ENCODE results near the gene THSD4.

Gene THSD4

DNA sequence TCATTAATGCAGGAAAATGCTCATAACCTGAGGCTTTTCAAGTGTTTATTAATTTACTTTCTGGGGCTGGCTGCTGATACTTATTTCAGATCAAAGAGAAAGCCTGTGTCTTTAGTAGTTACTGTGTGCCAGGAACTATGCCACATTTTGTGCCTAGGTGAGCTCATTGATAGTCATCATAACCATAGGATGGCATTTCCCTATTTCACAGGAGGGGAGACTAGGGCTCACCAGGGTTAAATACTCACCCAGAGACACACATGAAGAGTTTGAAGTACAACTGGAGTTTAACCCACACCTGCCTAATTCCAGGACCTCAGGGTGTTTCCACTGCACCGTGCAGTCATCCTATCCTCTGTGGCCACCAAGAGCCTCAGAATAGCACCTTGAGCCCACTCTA lies 430.7 kb downstream of the THSD4 start:
- DNase-seq (ENCODE audit: low read depth): no peak

DNA sequence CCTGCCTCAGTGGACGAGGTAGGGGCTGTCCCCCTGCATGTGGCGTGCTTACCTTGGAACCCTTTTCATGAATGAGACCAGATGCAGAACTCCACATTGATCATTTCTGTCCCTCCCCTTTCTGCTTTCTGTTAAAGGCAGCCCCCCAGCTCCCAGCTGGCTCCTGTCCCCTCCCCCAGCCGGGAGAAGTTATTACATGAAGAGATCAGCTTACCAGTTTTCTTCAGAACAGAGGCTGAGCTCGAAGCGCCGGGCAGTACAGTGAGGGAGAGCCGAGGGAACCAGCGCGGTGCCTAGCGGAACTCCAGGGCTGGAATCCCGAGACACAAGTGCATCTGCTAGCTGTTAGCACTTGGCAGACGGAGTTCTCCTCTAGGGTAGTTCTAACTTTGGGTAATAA lies 431.7 kb downstream of the THSD4 start:
- DNase-seq (ENCODE audit: low read depth): no peak

DNA sequence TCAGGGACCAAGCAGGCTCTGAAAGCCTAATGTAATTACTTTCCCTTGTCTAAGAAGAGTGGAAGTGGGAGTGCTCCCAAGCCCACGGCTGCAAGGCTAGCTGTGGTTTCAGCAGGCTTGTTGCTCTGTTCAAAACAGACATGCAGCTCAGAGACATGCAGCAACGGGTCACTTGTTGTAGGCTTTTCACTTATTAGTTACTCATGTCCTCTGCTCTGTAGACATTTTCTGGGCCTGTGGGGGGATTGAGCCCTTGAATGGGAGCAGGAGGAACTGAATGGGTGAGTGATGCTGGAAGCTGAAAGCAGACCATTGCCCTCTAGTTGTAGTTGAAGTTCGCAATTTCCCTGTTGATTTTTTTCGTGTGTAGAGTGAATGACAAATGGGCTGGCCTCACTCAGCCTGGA lies 433.1 kb downstream of the THSD4 start:
- DNase-seq (ENCODE audit: low read depth): no peak

DNA sequence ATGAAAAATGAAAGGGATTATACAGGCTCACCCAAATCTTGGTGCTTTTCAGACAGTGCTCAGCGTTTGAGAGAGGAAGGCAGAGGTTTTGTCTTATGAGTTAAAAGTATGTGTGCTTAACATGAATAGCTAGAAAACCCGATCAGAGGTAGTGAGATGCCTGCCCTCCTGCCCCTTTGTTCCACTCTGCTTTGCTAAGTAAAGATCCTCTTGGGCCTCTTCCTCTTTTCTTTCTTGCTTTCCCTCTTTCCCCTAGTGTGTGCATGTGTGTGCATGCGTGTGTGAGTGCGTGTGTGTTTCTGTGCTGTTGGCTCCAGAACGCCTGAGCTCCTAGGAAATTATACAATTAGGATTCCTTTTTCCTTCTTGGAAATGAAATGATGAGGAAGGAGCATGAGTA lies 433.8 kb downstream of the THSD4 start:
- no peak for DNase-seq (ENCODE audit: low read depth)

- DNase-seq (ENCODE audit: low read depth): no peak
Observed at GRCh38 chr15:71549697-71550096, 434.4 kb downstream of the THSD4 start.

GRCh38 chr15:71551566-71551965 lies 436.3 kb downstream of the THSD4 start:
- no peak for DNase-seq (ENCODE audit: low read depth)

DNA sequence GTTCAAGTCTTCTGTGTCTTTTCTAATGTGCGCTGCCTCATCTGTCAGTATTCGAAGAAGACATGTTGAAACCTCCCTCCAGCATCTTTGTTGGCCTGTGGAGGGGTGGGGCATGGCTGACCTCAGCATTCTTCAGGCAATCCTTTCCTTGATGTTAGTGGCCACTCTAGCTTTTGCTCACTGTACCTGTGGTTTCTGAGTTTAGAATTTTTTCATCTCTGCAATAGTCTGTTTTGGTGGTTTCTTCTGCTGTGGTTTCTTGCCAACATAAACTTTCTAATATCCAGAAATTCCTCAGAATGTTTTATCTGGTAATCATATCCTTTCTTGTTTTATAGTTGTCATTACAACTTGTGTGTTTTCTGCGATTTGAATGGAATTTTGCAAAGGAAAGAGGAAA lies 443.8 kb downstream of the THSD4 start:
- peak; percentile 58 for DNase-seq (ENCODE audit: low read depth)

DNA sequence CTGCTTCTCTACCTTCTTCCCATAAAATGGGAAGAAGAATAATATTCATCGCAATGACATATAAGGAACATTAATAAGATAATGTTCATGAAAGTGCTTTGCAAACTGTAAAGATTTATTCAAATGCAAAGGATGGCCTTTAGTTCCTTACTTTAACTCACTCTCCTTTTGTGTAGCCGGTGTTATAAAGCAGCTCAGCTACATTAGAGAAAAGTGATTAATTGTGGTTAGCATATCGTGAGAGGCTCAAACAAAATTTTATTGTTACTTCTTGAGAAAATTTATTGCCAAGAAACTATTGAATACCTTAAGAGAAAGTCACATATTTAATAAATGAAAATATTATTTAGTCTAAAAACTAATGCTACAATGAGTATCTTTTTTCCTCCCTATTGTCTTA lies 444.3 kb downstream of the THSD4 start:
- no peak for DNase-seq (ENCODE audit: low read depth)

- no peak for DNase-seq (ENCODE audit: low read depth)
Observed at GRCh38 chr15:71562251-71562650, 447.0 kb downstream of the THSD4 start.

GRCh38 chr15:71564217-71564616 lies 448.9 kb downstream of the THSD4 start:
- no peak for DNase-seq (ENCODE audit: low read depth)

DNA sequence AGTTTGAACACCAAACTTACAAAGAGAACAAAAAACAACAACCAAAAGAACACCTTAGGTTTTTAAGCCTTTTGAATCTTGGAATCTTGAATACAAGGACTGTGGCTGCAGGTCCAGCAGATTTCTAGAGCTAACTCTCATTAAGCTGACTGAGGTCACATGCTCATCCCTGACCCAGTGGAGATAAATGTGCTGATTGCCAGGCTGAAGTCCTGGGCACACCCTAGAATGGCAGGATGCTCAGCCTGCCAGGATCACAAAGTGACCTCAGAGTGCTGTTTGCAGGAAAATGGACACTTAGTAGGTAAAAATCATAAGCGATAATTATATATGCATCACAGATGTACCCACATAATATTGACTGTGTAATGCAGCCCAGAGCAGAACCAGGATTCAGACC lies 449.7 kb downstream of the THSD4 start:
- DNase-seq (ENCODE audit: low read depth): no peak

- no peak for DNase-seq (ENCODE audit: low read depth)
Observed at GRCh38 chr15:71565631-71566160, 450.4 kb downstream of the THSD4 start.

DNA sequence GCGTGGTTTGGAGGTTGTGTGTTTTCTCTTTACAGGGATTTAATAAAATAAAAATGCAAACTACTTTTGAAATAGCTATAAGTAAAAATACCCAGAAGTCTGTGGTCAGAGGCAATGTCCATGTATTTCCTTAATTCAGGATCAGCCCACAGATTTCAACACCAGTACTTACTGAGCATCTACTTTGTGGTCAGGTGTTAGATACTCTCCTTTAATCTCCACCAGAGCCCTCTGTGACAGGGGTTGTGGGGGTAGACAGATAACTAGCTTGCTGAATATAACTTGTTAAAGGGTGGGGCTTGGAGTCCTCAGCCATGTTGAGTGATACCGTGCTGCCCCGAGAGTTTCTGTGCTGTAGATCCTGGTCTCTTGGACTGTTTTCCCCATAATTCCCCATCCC lies 451.0 kb downstream of the THSD4 start:
- DNase-seq (ENCODE audit: low read depth): no peak

GRCh38 chr15:71567173-71567572 lies 451.9 kb downstream of the THSD4 start:
- DNase-seq (ENCODE audit: low read depth): no peak

DNA sequence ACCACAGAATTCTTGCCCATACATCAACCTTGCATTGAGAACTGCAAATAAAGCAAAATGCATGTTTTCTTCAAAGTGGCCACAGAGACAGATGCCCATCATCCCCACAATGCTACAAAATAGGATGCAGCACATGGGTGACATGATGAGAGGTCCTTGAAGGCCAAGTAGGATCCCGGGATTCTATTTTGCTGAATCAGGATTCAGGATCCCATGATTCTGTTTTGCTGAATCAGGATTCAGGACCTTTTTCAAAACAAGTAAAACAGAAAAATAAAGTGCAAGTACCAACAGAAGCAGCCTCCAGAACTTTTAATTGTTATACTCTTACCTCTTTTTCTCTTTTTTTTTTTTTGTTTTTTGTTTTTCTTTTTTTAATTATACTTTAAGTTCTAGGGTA lies 453.0 kb downstream of the THSD4 start:
- no peak for DNase-seq (ENCODE audit: low read depth)

GRCh38 chr15:71570736-71571135 lies 455.5 kb downstream of the THSD4 start:
- DNase-seq (ENCODE audit: low read depth): no peak

DNA sequence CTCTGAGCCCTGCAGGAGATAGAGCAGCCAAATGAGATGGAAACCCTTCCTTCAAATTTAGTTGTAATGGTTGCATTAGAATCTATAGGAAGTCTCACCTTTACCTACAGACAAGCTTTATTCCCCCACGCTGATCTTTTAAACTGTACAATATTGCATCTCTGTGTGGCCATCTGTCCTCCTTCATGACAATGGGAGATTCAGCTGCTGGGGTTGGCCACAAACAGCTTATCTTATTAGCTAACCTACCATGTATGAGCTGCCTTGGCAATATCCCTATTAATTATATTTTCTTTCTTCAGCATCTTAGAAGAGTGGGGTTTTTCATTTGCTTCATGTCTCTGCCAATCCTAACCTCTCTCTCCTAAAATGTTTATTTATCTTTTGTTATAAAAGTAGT lies 456.4 kb downstream of the THSD4 start:
- no peak for DNase-seq (ENCODE audit: low read depth)

- DNase-seq (ENCODE audit: low read depth): no peak
Observed at GRCh38 chr15:71572452-71573053, 457.3 kb downstream of the THSD4 start.

- DNase-seq (ENCODE audit: low read depth): no peak
Observed at GRCh38 chr15:71573599-71573998, 458.3 kb downstream of the THSD4 start.

GRCh38 chr15:71575474-71576045 lies 460.3 kb downstream of the THSD4 start:
- DNase-seq (ENCODE audit: low read depth): no peak

DNA sequence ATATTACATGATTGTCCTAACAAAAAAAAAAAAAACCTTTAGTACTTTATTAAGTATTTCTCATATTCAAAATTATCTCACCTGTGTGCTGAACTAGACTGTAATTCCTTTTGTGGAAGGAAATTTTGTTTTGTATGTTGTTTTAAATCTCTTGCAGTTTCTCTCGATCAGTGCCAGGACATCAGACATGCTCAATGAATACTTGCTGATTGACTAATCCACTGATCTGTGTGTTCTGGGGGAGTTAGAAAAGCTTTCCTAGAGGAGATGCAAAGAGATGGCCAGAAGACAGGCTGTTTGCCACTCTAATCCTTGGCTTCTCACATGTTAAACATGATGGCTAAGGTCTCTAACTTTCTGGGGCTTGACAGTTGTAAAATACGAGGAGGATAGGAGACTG lies 461.8 kb downstream of the THSD4 start:
- DNase-seq (ENCODE audit: low read depth): no peak

DNA sequence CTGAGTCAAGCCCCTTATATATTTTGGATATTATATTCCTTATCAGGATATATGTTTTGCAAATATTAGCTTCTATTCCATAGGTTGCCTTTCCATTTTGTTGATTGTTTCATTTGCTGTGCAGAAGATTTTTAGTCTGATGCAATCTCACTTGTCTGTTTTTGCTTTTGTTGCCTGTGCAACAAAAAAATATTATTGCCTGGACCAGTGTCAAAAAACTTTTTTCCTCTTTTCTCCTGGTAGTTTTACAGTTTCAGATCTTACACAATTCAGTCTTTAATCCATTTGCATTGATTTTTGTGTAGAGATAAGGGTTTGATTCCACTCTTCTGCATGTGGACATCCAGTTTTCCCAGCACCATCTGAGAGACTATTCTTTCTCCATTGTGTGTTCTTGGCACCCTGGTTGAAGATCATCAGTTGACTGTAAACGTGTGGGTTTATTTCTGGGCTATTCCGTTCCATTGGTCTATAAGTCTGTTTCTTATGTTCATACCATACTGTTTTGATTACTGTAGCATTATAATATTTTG lies 466.2 kb downstream of the THSD4 start:
- DNase-seq (ENCODE audit: low read depth): no peak

DNA sequence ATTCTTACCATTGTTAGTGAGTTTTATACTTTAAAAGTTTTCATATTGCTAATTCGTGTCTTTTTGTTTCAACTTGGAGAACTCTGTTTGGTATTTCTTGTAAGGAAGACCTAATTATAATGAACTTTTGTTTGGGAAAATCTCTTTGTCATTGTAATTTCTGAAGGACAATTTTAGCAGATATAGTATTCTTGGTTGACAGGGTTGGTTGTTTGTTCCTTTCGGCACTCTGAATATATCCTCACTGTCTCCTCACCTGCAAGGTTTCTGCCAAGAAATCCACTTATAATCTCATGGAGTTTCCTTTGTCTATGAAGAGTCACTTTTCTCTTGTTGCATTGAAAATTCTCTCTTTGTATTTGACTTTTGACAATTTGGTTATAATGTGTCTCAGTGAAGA lies 469.9 kb downstream of the THSD4 start:
- no peak for DNase-seq (ENCODE audit: low read depth)

DNA sequence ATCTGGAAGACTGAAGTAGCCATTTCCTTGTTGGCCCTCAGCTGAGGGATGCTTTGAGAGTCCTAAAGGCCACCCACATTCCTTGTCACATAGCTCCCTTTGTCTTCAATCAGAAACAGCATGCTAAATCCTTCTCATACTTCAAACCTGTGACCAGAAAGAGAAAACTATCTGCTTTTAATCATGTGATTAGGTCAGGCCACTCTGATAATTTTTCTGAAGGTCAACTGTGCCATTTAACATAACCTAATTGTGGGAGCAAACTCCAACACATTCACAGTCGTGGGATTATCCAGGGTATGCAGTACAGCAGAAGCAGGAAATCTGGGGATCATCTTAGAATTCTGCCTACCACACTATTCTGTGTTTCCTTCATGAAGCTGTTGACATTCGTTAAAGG lies 471.2 kb downstream of the THSD4 start:
- no peak for DNase-seq (ENCODE audit: low read depth)

All from HS-5 (cell line).